H1 (cell line): ENCODE data around the gene MRPS2. TPM values are rescaled to one million over a fixed set of nuclear protein-coding genes. Genes with fewer than 3 reads are reported as not detected.
A peak's percentile ranks its signal among the peaks of the same experiment; 100 is the strongest.

Experiments
- CTCF ChIA-PET: fragments of 300-600 bp; sonication (Branson Sonifier 250); formaldehyde crosslinking; loops from one replicate; lab custom pipeline; 2021; ENCODE audit not compliant: partially characterized antibody; lab: Charles Lee
- POLR2A ChIA-PET: fragments of 300-600 bp; sonication (Branson Sonifier 250); formaldehyde crosslinking; loops from one replicate; lab custom pipeline; 2021; ENCODE audit warnings: inconsistent platforms; ENCODE audit not compliant: partially characterized antibody; lab: Charles Lee
- DNase-seq, 2 experiments: peaks; one replicate each; pipeline versions ENCODE4 v3.0.0 to v3.0.0-alpha.2; 2010 to 2022; ENCODE audit warnings: low spot score in 2 of 2, low read depth in 1 of 2, mixed read lengths in 1 of 2
- FAIRE-seq: peaks from 2 replicates; lab custom pipeline; 2011; peaks lifted over from hg19 to GRCh38; lab: Jason Lieb, UNC
- H2AFZ ChIP-seq: 2 replicates; pipeline ENCODE4 v1.8.1; 2012; ENCODE audit warnings: low read length, inconsistent platforms
- H2AK5ac ChIP-seq: 2 replicates; pipeline ENCODE4 v1.6.1; 2013; ENCODE audit warnings: low read depth, low read length
- H2BK120ac ChIP-seq: replicated peaks from 2 replicates; pipeline ENCODE3; 2013; ENCODE audit warnings: low read depth, low read length, inconsistent platforms
- H2BK12ac ChIP-seq: 2 replicates; pipeline ENCODE4 v1.6.1; 2013; ENCODE audit warnings: low read depth, low read length
- H2BK15ac ChIP-seq: 2 replicates; pipeline ENCODE4 v1.6.1; 2013; ENCODE audit warnings: low read length
- H2BK20ac ChIP-seq: 2 replicates; pipeline ENCODE4 v1.6.1; 2013; ENCODE audit warnings: low read length
- H2BK5ac ChIP-seq: 2 replicates; pipeline ENCODE4 v1.6.1; 2013; ENCODE audit warnings: low read depth, low read length
- H3K14ac ChIP-seq: 2 replicates; pipeline ENCODE4 v1.6.1; 2013; ENCODE audit warnings: inconsistent platforms; ENCODE audit not compliant: insufficient read length
- H3K18ac ChIP-seq: 2 replicates; pipeline ENCODE4 v1.6.1; 2013; ENCODE audit warnings: low read length; ENCODE audit errors: extremely low read depth
- H3K23ac ChIP-seq: 2 replicates; pipeline ENCODE4 v1.6.1; 2013; ENCODE audit warnings: inconsistent platforms; ENCODE audit not compliant: insufficient read length
- H3K23me2 ChIP-seq: 2 replicates; pipeline ENCODE4 v1.6.1; 2013; ENCODE audit warnings: low read depth, low read length
- H3K27ac ChIP-seq: 2 replicates; pipeline ENCODE4 v1.6.1; 2011; ENCODE audit warnings: low read depth, low read length, inconsistent platforms
- H3K27me3 ChIP-seq, 4 experiments: replicated peaks in 1 of 4; 1 replicate in 1 of 4; 2 replicates in 3 of 4; pipeline versions ENCODE4 v1.6.1 to v1.8.1; 2011 to 2013; ENCODE audit warnings: low read length in 3 of 4, mild to moderate bottlenecking in 3 of 4, inconsistent platforms in 2 of 4, mixed read lengths in 2 of 4, moderate library complexity in 1 of 4; ENCODE audit not compliant: control insufficient read depth in 3 of 4, insufficient read depth in 3 of 4; ENCODE audit errors: extremely low read depth in 1 of 4
- H3K36me3 ChIP-seq, 4 experiments: 2 replicates each; pipeline versions ENCODE4 v1.6.1 to v1.8.1; 2011 to 2013; ENCODE audit warnings: mild to moderate bottlenecking in 4 of 4, low read length in 3 of 4, moderate library complexity in 2 of 4, control low read depth in 1 of 4, inconsistent platforms in 1 of 4; ENCODE audit not compliant: insufficient read depth in 4 of 4, control insufficient read depth in 2 of 4
- H3K4ac ChIP-seq: replicated peaks from 2 replicates; pipeline ENCODE3; 2013; ENCODE audit warnings: low read length, low read depth, mixed read lengths, inconsistent platforms; ENCODE audit not compliant: insufficient read length
- H3K4me1 ChIP-seq, 4 experiments: replicated peaks in 1 of 4; 1 replicate in 1 of 4; 2 replicates in 3 of 4; pipeline versions ENCODE4 v1.6.1 to v1.8.1; 2011 to 2013; ENCODE audit warnings: low read length in 3 of 4, inconsistent platforms in 2 of 4, mixed read lengths in 1 of 4; ENCODE audit not compliant: insufficient read depth in 4 of 4, control insufficient read depth in 3 of 4
- H3K4me2 ChIP-seq, 2 experiments: 2 replicates each; pipeline versions ENCODE4 v1.6.1 to v1.8.1; 2011 to 2013; ENCODE audit warnings: low read depth in 2 of 2, low read length in 2 of 2, control low read depth in 1 of 2, inconsistent platforms in 1 of 2, mild to moderate bottlenecking in 1 of 2; ENCODE audit not compliant: insufficient read depth in 1 of 2
- H3K4me3 ChIP-seq, 4 experiments: fragments of 200-600, 300-600 bp in 1 of 4; sonication (generic), shearing (Covaris generic), sonication (Bioruptor Twin) in 1 of 4; 2 replicates each; pipeline versions ENCODE4 v1.5.1 to v1.8.1; 2011 to 2016; ENCODE audit warnings: low read length in 4 of 4, low read depth in 3 of 4, control low read depth in 2 of 4, inconsistent platforms in 2 of 4, mild to moderate bottlenecking in 2 of 4, mixed read lengths in 1 of 4, moderate library complexity in 1 of 4; ENCODE audit not compliant: insufficient read depth in 2 of 4; ENCODE audit errors: extremely low read depth in 1 of 4
- H3K56ac ChIP-seq: replicated peaks from 2 replicates; pipeline ENCODE3; 2013; ENCODE audit warnings: low read depth, mild to moderate bottlenecking, mixed read lengths, low read length, inconsistent platforms; ENCODE audit not compliant: insufficient read length
- H3K79me1 ChIP-seq: 2 replicates; pipeline ENCODE4 v1.6.1; 2013; ENCODE audit warnings: low read depth, low read length, control low read depth
- H3K79me2 ChIP-seq, 2 experiments: 2 replicates each; pipeline versions ENCODE4 v1.6.1 to v1.8.1; 2012 to 2013; ENCODE audit warnings: low read length in 2 of 2, mild to moderate bottlenecking in 2 of 2, inconsistent platforms in 1 of 2; ENCODE audit not compliant: insufficient read depth in 2 of 2, control insufficient read depth in 1 of 2
- H3K9ac ChIP-seq, 4 experiments: replicated peaks in 1 of 4; 1 replicate in 1 of 4; 2 replicates in 3 of 4; pipeline versions ENCODE4 v1.6.1 to v1.8.1; 2011 to 2013; ENCODE audit warnings: low read depth in 3 of 4, low read length in 3 of 4, control low read depth in 2 of 4, mild to moderate bottlenecking in 2 of 4, moderate library complexity in 2 of 4, inconsistent platforms in 1 of 4; ENCODE audit errors: extremely low read depth in 1 of 4
- H3K9me3 ChIP-seq, 2 experiments: 2 replicates each; pipeline versions ENCODE4 v1.6.1 to v1.8.1; 2012 to 2013; ENCODE audit warnings: mild to moderate bottlenecking in 2 of 2, moderate library complexity in 2 of 2, control low read depth in 1 of 2, inconsistent platforms in 1 of 2, low read depth in 1 of 2, low read length in 1 of 2, mixed read lengths in 1 of 2; ENCODE audit not compliant: insufficient read depth in 2 of 2
- H4K20me1 ChIP-seq, 2 experiments: replicated peaks in 1 of 2; 2 replicates each; pipeline versions ENCODE3 to v1.8.1; 2011 to 2013; ENCODE audit warnings: inconsistent platforms in 2 of 2, low read length in 2 of 2, mild to moderate bottlenecking in 1 of 2; ENCODE audit not compliant: insufficient read depth in 2 of 2, control insufficient read depth in 1 of 2
- H4K5ac ChIP-seq: 2 replicates; pipeline ENCODE4 v1.6.1; 2013; ENCODE audit warnings: low read length, low read depth, mixed read lengths, inconsistent platforms; ENCODE audit not compliant: insufficient read length
- H4K8ac ChIP-seq: 2 replicates; pipeline ENCODE4 v1.8.0; 2013; ENCODE audit warnings: mild to moderate bottlenecking, moderate library complexity, low read length, inconsistent platforms; ENCODE audit not compliant: insufficient read depth; ENCODE audit errors: extremely low read depth
- H4K91ac ChIP-seq: replicated peaks from 2 replicates; pipeline ENCODE3; 2013; ENCODE audit warnings: low read length, mixed read lengths, inconsistent platforms; ENCODE audit not compliant: insufficient read length
- ASH2L ChIP-seq: fragments of 200-600, 300-600 bp; sonication (generic); IDR thresholded peaks from one replicate; pipeline ENCODE4 v1.7.1; 2017; ENCODE audit warnings: low read length
- BRCA1 ChIP-seq: IDR thresholded peaks from 2 replicates; pipeline ENCODE4 v1.6.1; 2012; ENCODE audit warnings: low read depth, low read length, improper control_type of control experiment
- CBX8 ChIP-seq: fragments of 300-800, 300-1000 bp; sonication (generic); IDR thresholded peaks from 2 replicates; pipeline ENCODE4 v1.7.1; 2016; ENCODE audit warnings: low read depth, low read length, borderline replicate concordance
- CREB1 ChIP-seq: IDR thresholded peaks from 2 replicates; pipeline ENCODE4 v1.6.1; 2012; ENCODE audit warnings: inconsistent platforms
- EP300 ChIP-seq, 2 experiments: IDR thresholded peaks; 1 replicate in 1 of 2; 2 replicates in 1 of 2; pipeline ENCODE4 v1.6.1; 2011 to 2012; ENCODE audit warnings: low read depth in 2 of 2, low read length in 2 of 2, mild to moderate bottlenecking in 2 of 2, borderline replicate concordance in 1 of 2, inconsistent platforms in 1 of 2, moderate library complexity in 1 of 2
- EZH2 ChIP-seq: fragments of 200-600 bp; sonication (generic); IDR thresholded peaks from 2 replicates; pipeline ENCODE4 v1.7.1; 2012; ENCODE audit warnings: low read depth, mild to moderate bottlenecking, moderate library complexity, low read length, inconsistent platforms; ENCODE audit not compliant: severe bottlenecking
- HDAC6 ChIP-seq: IDR thresholded peaks from one replicate; pipeline ENCODE4 v1.7.1; 2012; ENCODE audit warnings: low read depth, mild to moderate bottlenecking, inconsistent platforms, low read length, moderate library complexity
- MAFK ChIP-seq: IDR thresholded peaks from 2 replicates; pipeline ENCODE4 v1.6.1; 2012; ENCODE audit warnings: low read depth, mild to moderate bottlenecking, improper control_type of control experiment, low read length
- RBBP5 ChIP-seq: IDR thresholded peaks from 2 replicates; pipeline ENCODE4 v1.7.1; 2012; ENCODE audit warnings: low read depth, mild to moderate bottlenecking, inconsistent platforms, low read length, moderate library complexity, borderline replicate concordance
- SP4 ChIP-seq: IDR thresholded peaks from 2 replicates; pipeline ENCODE4 v1.6.1; 2012; ENCODE audit warnings: low read length, inconsistent platforms
- SUZ12 ChIP-seq: fragments of 200-600 bp; sonication (generic); IDR thresholded peaks from 2 replicates; pipeline ENCODE4 v1.6.1; 2012; ENCODE audit warnings: mild to moderate bottlenecking, inconsistent platforms, low read length, moderate library complexity, mixed read lengths
- YY1 ChIP-seq: IDR thresholded peaks from 2 replicates; pipeline ENCODE4 v1.6.1; 2011; ENCODE audit warnings: low read depth, mild to moderate bottlenecking, low read length
- WGBS, 2 experiments: shearing (Covaris generic) in 1 of 2; methylation state at CpG; one replicate each; pipeline versions ENCODE4 v1.1.6 to v1.1.7; 2013 to 2015; ENCODE audit warnings: low lambda C conversion rate in 2 of 2, mixed read lengths in 2 of 2, inconsistent platforms in 1 of 2, low coverage in 1 of 2, missing lambda C conversion rate in 1 of 2; ENCODE audit not compliant: insufficient replicate concordance in 2 of 2, insufficient coverage in 1 of 2, insufficient read length in 1 of 2; ENCODE audit errors: extremely low coverage in 1 of 2, missing lambda C conversion rate in 1 of 2; 5-methylcytosine and 5-hydroxymethylcytosine counted together
- polyA plus RNA-seq, 7 experiments: library from polyadenylated mRNA; depleted of rRNA in 3 of 7; stranded (reverse) in 5 of 7; unstranded in 2 of 7; fragments of >200 nt in 5 of 7; fragments of 200-250 nt in 2 of 7; gene quantifications; 1 replicate in 5 of 7; 2 replicates in 1 of 7; 4 replicates in 1 of 7; pipeline versions ENCODE4 v1.2.1 to v1.2.3, GENCODE V29; 2011 to 2013; ENCODE audit warnings: missing spikeins in 2 of 7, mixed read lengths in 2 of 7
- total RNA-seq: library from RNA; stranded (reverse); fragmentation: NEBNext Ultra II Directional; extraction: Animal tissue kit (Norgen Biotek cat#: 25700); gene quantifications from 2 replicates; pipeline ENCODE4 v1.2.1, GENCODE V29; 2021

Gene MRPS2
- total and polyA plus RNA-seq, 2 of the 8 experiments (the other 6 are each of a cell fraction or from before 2014, with no cell fraction given) = 78.6 to 476 TPM

DNA sequence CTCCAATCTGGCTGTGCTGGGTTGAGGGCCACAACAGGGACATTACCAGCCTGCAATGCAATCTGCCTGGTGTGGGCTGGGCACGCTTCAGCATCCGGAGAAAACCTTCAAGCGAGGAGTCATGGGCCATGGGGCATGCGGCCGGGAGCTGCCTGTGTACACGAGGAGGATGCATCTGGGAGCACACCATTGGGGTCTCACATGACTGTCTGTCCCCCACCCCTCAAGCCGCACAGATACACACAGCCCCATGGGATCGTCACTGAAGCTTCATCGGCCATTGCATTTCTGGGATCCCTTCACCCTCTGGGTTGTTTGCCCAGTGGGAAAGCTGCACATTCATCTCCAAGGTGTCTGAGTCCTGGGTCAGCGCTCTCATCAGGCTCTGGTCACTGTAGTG is 30.6 kb downstream of the MRPS2 start:
- FAIRE-seq (no peak), DNase-seq (peak in 1 of 2 experiments; percentile 34)
- no peak overlapping the region for H3K4me3 ChIP-seq
- no peak overlapping the region for H3K9ac ChIP-seq
- no peaks in the 10 kb centered on the region for H3K79me1 ChIP-seq
- H3K56ac ChIP-seq = no peak overlapping the region
- H2BK120ac ChIP-seq = no peak overlapping the region
- H2BK15ac ChIP-seq = no peak overlapping the region
- H3K4ac ChIP-seq = no peak overlapping the region
- H3K18ac ChIP-seq = no peak overlapping the region
- ChIA-PET CTCF (interaction anchor here (1.1 to 1.3 kb wide), 2 partner anchors 8 to 17 kb away, joined by 4 to 7 read pairs; no protein-coding TSS in a partner anchor), POLR2A (interaction anchor here (1.0 kb wide), 1 partner anchor 26 kb away, joined by 6 read pairs; no protein-coding TSS in a partner anchor)
- H4K8ac ChIP-seq = no peak overlapping the region
- no peak overlapping the region for H2BK20ac ChIP-seq
- peak overlapping the region; percentile 12 for H4K91ac ChIP-seq
- no peaks in the 10 kb centered on the region for H3K79me2 ChIP-seq
- H3K23ac ChIP-seq = no peak overlapping the region
- H3K23me2 ChIP-seq = no peaks in the 10 kb centered on the region
- H4K5ac ChIP-seq = no peak overlapping the region
- H3K27ac ChIP-seq = no peak overlapping the region
- H4K20me1 ChIP-seq = no peaks in the 10 kb centered on the region
- H3K36me3 ChIP-seq = no peaks in the 10 kb centered on the region
- 95% methylated on average over 10 of the region's 10 CpGs; no CpG with 5 or more reads in 1 of the 2 experiments for WGBS, 2 experiments
- H2BK12ac ChIP-seq = no peak overlapping the region
- no peak overlapping the region for H3K4me2 ChIP-seq
- no peaks in the 10 kb centered on the region for H3K9me3 ChIP-seq
- no peak overlapping the region for H2AK5ac ChIP-seq
- peaks cover 0 to 9% (median 6%) of the 10 kb centered on the region in 4 experiments; a peak in 5 of 7 replicates for H3K4me1 ChIP-seq
- no peaks in the 10 kb centered on the region for H3K27me3 ChIP-seq
- no peak overlapping the region for H3K14ac ChIP-seq
- no peak overlapping the region for H2AFZ ChIP-seq
- H2BK5ac ChIP-seq = no peak overlapping the region
- TF ChIP-seq SP4 (no peak), CBX8 (no peak), HDAC6 (no peak), ASH2L (no peak), YY1 (no peak), MAFK (no peak), BRCA1 (no peak), CREB1 (no peak), EZH2 (no peak), RBBP5 (no peak), SUZ12 (no peak), EP300 (IDR thresholded peaks at IDR 0.05; ENCODE audit: borderline replicate concordance in 1 of 2, low read depth in 2 of 2, low read length in 2 of 2) (no peak)
